WTC11 (cell line): ENCODE data around the gene NLRC5. TPM values are rescaled to one million over a fixed set of nuclear protein-coding genes. Genes with fewer than 3 reads are reported as not detected.

Source experiments
- ATAC-seq: fragments of 200-7000 bp; cut with Tn5 transposase; 2 replicates; pipeline ENCODE4 v1.10.0; 2021; ENCODE audit warnings: mild to moderate bottlenecking, moderate library complexity
- CTCF ChIA-PET: fragments of 300-600 bp; sonication (Branson Sonifier 250); formaldehyde crosslinking; loops from one replicate; lab custom pipeline; 2021; ENCODE audit warnings: antibody characterized with exemption; lab: Charles Lee
- POLR2A ChIA-PET: fragments of 350-600 bp; sonication (Branson Sonifier 250); formaldehyde crosslinking; loops from one replicate; lab custom pipeline; 2021; ENCODE audit warnings: antibody characterized with exemption; lab: Charles Lee
- DNase-seq: peaks from one replicate; pipeline ENCODE4 v3.0.0; 2021; ENCODE audit warnings: low spot score
- H3K27ac Mint-ChIP-seq: 2 replicates; pipeline ENCODE4 v1.8.0; 2021; ENCODE audit warnings: mixed read lengths
- H3K27me3 Mint-ChIP-seq: 2 replicates; pipeline ENCODE4 v1.8.0; 2021; ENCODE audit warnings: low read depth, mild to moderate bottlenecking, moderate library complexity, mixed read lengths
- H3K36me3 Mint-ChIP-seq: 2 replicates; pipeline ENCODE4 v1.8.0; 2021; ENCODE audit warnings: mixed read lengths
- H3K4me1 Mint-ChIP-seq: 2 replicates; pipeline ENCODE4 v1.8.0; 2022; ENCODE audit warnings: mixed read lengths
- H3K4me3 Mint-ChIP-seq: 2 replicates; pipeline ENCODE4 v1.8.0; 2021; ENCODE audit warnings: mild to moderate bottlenecking, moderate library complexity, mixed read lengths
- H3K9me3 Mint-ChIP-seq: 2 replicates; pipeline ENCODE4 v1.8.0; 2021; ENCODE audit warnings: mixed read lengths
- CBFB ChIP-seq: sonication (generic); formaldehyde crosslinking; IDR thresholded peaks from 2 replicates; pipeline ENCODE4 v1.8.1; 2022; ENCODE audit warnings: mild to moderate bottlenecking, low read depth, missing genetic modification reagents
- CREM ChIP-seq: sonication (generic); formaldehyde crosslinking; IDR thresholded peaks from 2 replicates; pipeline ENCODE4 v1.8.1; 2022; ENCODE audit warnings: mild to moderate bottlenecking, missing genetic modification reagents, moderate library complexity
- FOXK1 ChIP-seq: sonication (generic); formaldehyde crosslinking; IDR thresholded peaks from 2 replicates; pipeline ENCODE4 v1.8.0; 2022; ENCODE audit warnings: mild to moderate bottlenecking, moderate library complexity, missing genetic modification reagents
- GABPB1 ChIP-seq: sonication (generic); formaldehyde crosslinking; IDR thresholded peaks from 2 replicates; pipeline ENCODE4 v1.8.1; 2023; ENCODE audit warnings: mild to moderate bottlenecking, missing genetic modification reagents
- HMGA2 ChIP-seq: fragments of 250-450 bp; sonication (Bioruptor Pico); IDR thresholded peaks from 2 replicates; pipeline ENCODE4 v1.4.0; 2021; ENCODE audit warnings: mild to moderate bottlenecking, moderate library complexity
- IRF1 ChIP-seq: sonication (generic); formaldehyde crosslinking; IDR thresholded peaks from 2 replicates; pipeline ENCODE4 v1.8.0; 2023; ENCODE audit warnings: missing genetic modification reagents
- NR1H2 ChIP-seq: sonication (generic); formaldehyde crosslinking; IDR thresholded peaks from 2 replicates; pipeline ENCODE4 v1.9.0; 2021; ENCODE audit warnings: mild to moderate bottlenecking, moderate library complexity, missing genetic modification reagents
- RORB ChIP-seq: fragments of 250-450 bp; sonication (Bioruptor Pico); IDR thresholded peaks from 2 replicates; pipeline ENCODE4 v1.9.0; 2021; ENCODE audit warnings: mild to moderate bottlenecking
- SOX15 ChIP-seq: fragments of 250-450 bp; sonication (Bioruptor Pico); IDR thresholded peaks from 2 replicates; pipeline ENCODE4 v1.9.0; 2021; ENCODE audit warnings: mild to moderate bottlenecking
- TEAD4 ChIP-seq: sonication (generic); formaldehyde crosslinking; IDR thresholded peaks from 2 replicates; pipeline ENCODE4 v1.8.0; 2022; ENCODE audit warnings: mild to moderate bottlenecking, missing genetic modification reagents
- TP53 ChIP-seq: sonication (generic); formaldehyde crosslinking; IDR thresholded peaks from 2 replicates; pipeline ENCODE4 v1.8.1; 2023; ENCODE audit warnings: mild to moderate bottlenecking, missing genetic modification reagents
- ZNF317 ChIP-seq: sonication (generic); formaldehyde crosslinking; IDR thresholded peaks from 2 replicates; pipeline ENCODE4 v1.8.1; 2023; ENCODE audit warnings: low read depth, mild to moderate bottlenecking, moderate library complexity, missing genetic modification reagents, borderline replicate concordance
- ZNF423 ChIP-seq: fragments of 250-450 bp; sonication (Bioruptor Pico); IDR thresholded peaks from 2 replicates; pipeline ENCODE4 v2.1.2; 2022; ENCODE audit warnings: mild to moderate bottlenecking, moderate library complexity
- ZNF425 ChIP-seq: fragments of 250-450 bp; sonication (Bioruptor Pico); conservative IDR thresholded peaks from 2 replicates; pipeline ENCODE4 v1.9.0; 2021; ENCODE audit warnings: mild to moderate bottlenecking
- total RNA-seq: library from RNA; stranded (reverse); gene quantifications from 3 replicates; pipeline ENCODE4 v1.2.3, GENCODE V29; 2021
- TF ChIP-seq, protein P1 (sequence below): sonication (generic); formaldehyde crosslinking; IDR thresholded peaks from 2 replicates; pipeline ENCODE4 v1.8.1; 2022; ENCODE audit warnings: low read depth, missing genetic modification reagents, borderline replicate concordance

NLRC5 gene
- total RNA-seq, 1 experiment from 2014 or later, result 2.8 TPM

DNA sequence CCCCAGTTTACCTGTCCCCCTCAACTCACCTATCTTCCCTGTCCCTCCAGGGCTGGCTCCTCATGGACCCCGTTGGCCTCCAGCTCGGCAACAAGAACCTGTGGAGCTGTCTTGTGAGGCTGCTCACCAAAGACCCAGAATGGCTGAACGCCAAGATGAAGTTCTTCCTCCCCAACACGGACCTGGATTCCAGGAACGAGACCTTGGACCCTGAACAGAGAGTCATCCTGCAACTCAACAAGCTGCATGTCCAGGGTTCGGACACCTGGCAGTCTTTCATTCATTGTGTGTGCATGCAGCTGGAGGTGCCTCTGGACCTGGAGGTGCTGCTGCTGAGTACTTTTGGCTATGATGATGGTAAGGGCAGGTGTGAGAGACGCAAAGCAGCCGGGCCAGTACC is 31.3 kb downstream of the NLRC5 start (continued):
- no peak for TF ChIP-seq ZNF423 (CRISPR knock-in tag)

GRCh38 chr16:57021757-57022156 is 32.4 kb downstream of the NLRC5 start:
- Mint-ChIP-seq H3K27ac (no peak overlapping the region), H3K36me3 (no peaks in the 10 kb centered on the region), H3K27me3 (no peaks in the 10 kb centered on the region; the same call in 1 of the 2 replicates), H3K4me1 (no peaks in the 10 kb centered on the region), H3K4me3 (no peak overlapping the region), H3K9me3 (0 out of 2 replicates have a peak, but pooled peaks cover 4% of the 10 kb centered on the region)
- POLR2A ChIA-PET, result no interaction called here
- DNase-seq, result no peak
- TF ChIP-seq CREM (CRISPR knock-in tag) (no peak), ZNF317 (CRISPR knock-in tag) (no peak), RORB (no peak), TEAD4 (no peak)
- TF ChIP-seq, protein P1, sequence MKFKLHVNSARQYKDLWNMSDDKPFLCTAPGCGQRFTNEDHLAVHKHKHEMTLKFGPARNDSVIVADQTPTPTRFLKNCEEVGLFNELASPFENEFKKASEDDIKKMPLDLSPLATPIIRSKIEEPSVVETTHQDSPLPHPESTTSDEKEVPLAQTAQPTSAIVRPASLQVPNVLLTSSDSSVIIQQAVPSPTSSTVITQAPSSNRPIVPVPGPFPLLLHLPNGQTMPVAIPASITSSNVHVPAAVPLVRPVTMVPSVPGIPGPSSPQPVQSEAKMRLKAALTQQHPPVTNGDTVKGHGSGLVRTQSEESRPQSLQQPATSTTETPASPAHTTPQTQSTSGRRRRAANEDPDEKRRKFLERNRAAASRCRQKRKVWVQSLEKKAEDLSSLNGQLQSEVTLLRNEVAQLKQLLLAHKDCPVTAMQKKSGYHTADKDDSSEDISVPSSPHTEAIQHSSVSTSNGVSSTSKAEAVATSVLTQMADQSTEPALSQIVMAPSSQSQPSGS (CRISPR knock-in tag), result no peak
- CTCF ChIA-PET, result interaction anchor here (1.1 kb wide), 1 partner anchor 71 kb away, joined by 4 read pairs; the partner anchor contains the start of gene CPNE2
- no peak for ATAC-seq

- no peak for TF ChIP-seq SOX15
- no peak for TF ChIP-seq ZNF423 (CRISPR knock-in tag)
- TF ChIP-seq IRF1 (CRISPR knock-in tag), result no peak
- no peak for TF ChIP-seq NR1H2 (CRISPR knock-in tag)
- TF ChIP-seq HMGA2 (CRISPR knock-in tag), result no peak
- TF ChIP-seq, protein P1 (CRISPR knock-in tag), result no peak
- no peak for TF ChIP-seq TP53
- no peak for TF ChIP-seq FOXK1 (CRISPR knock-in tag)
- no peak for TF ChIP-seq RORB
- TF ChIP-seq CBFB (CRISPR knock-in tag), result no peak
- no peak for TF ChIP-seq ZNF425 (CRISPR knock-in tag)
- TF ChIP-seq GABPB1, result no peak
Observed at GRCh38 chr16:57022445-57022844, 33.1 kb downstream of the NLRC5 start.

More at GRCh38 chr16:57022445-57022844, 33.1 kb downstream of the NLRC5 start:
- Mint-ChIP-seq H3K4me3 (no peak overlapping the region), H3K4me1 (no peaks in the 10 kb centered on the region), H3K36me3 (no peaks in the 10 kb centered on the region), H3K27me3 (no peaks in the 10 kb centered on the region; the same call in 1 of the 2 replicates), H3K9me3 (peaks cover 4% of the 10 kb centered on the region; the same call in 1 of the 2 replicates), H3K27ac (no peak overlapping the region)
- DNase-seq, result no peak
- no peak for ATAC-seq
- ChIA-PET POLR2A (no interaction called here), CTCF (interaction anchor here (1.1 to 1.6 kb wide), 2 partner anchors 23 to 70 kb away, joined by 4 read pairs; partner anchors contain the start of gene CPNE2)
